D721Med (cell line): Measurements from ENCODE around the gene C6orf89.

ENCODE experiments used
- DNase-seq: peaks from one replicate; pipeline ENCODE4 v3.0.0; 2011; ENCODE audit warnings: low spot score; ENCODE audit not compliant: insufficient read length
- FAIRE-seq: peaks from 2 replicates; lab custom pipeline; 2011; peaks lifted over from hg19 to GRCh38; lab: Jason Lieb, UNC
- CTCF ChIP-seq: IDR thresholded peaks from 2 replicates; pipeline ENCODE4 v1.5.1; 2012; ENCODE audit warnings: mild to moderate bottlenecking, control low read depth; ENCODE audit not compliant: insufficient read depth; ENCODE audit errors: missing control alignments

The C6orf89 gene

GRCh38 chr6:36852481-36853147 lies 33.1 kb upstream of the C6orf89 start:
- no peak for DNase-seq

GRCh38 chr6:36853325-36853724 lies 32.4 kb upstream of the C6orf89 start:
- FAIRE-seq: no peak
- TF ChIP-seq CTCF: no peak
- no peak for DNase-seq

More at GRCh38 chr6:36852481-36853147, 33.1 kb upstream of the C6orf89 start:
- FAIRE-seq: no peak
- no peak for TF ChIP-seq CTCF

GRCh38 chr6:36855750-36856149 lies 30.0 kb upstream of the C6orf89 start:
- no peak for DNase-seq
- FAIRE-seq: no peak
- no peak for TF ChIP-seq CTCF

- no peak for TF ChIP-seq CTCF
- no peak for FAIRE-seq
- DNase-seq: no peak
Observed at GRCh38 chr6:36856277-36856676, 29.5 kb upstream of the C6orf89 start.

GRCh38 chr6:36857325-36857724 lies 28.4 kb upstream of the C6orf89 start:
- no peak for DNase-seq
- no peak for FAIRE-seq
- no peak for TF ChIP-seq CTCF

- DNase-seq: no peak
- no peak for TF ChIP-seq CTCF
- FAIRE-seq: no peak
Observed at GRCh38 chr6:36858407-36858981, 27.3 kb upstream of the C6orf89 start.

- no peak for FAIRE-seq
- TF ChIP-seq CTCF: no peak
- no peak for DNase-seq
Observed at GRCh38 chr6:36860126-36860525, 25.6 kb upstream of the C6orf89 start.
